ENCODE measurements around the gene CACNB1.
"Not testable (repeated sequence)": the region's sequence is repeated elsewhere in the genome, so short reads cannot be mapped to it uniquely, and the experiment has no call there.

CACNB1 gene

DNA sequence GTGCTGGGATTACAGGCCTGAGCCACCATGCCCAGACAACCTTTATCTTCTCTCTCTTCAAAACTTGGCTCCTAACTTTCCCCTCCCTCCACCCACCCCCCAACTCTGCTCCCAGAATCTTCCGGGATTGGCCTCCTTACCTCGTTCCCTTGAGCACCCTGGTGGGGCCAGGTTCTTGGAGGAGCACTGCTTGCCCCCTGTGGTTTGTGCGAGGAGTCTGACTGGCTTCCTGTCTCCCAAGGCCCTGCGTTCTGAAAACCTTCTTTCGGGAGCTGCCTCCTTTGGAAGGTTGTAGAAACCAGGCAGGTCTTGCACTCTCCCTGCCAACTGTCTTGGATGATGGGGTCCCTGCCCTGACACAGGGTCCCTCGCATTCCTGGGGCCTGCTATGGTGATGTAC lies 65.9 kb downstream of the CACNB1 start:
- TF ChIP-seq, protein P1, sequence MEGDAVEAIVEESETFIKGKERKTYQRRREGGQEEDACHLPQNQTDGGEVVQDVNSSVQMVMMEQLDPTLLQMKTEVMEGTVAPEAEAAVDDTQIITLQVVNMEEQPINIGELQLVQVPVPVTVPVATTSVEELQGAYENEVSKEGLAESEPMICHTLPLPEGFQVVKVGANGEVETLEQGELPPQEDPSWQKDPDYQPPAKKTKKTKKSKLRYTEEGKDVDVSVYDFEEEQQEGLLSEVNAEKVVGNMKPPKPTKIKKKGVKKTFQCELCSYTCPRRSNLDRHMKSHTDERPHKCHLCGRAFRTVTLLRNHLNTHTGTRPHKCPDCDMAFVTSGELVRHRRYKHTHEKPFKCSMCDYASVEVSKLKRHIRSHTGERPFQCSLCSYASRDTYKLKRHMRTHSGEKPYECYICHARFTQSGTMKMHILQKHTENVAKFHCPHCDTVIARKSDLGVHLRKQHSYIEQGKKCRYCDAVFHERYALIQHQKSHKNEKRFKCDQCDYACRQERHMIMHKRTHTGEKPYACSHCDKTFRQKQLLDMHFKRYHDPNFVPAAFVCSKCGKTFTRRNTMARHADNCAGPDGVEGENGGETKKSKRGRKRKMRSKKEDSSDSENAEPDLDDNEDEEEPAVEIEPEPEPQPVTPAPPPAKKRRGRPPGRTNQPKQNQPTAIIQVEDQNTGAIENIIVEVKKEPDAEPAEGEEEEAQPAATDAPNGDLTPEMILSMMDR (IDR thresholded peaks at IDR 0.05; ENCODE audit: control insufficient read depth, insufficient read depth, low read depth, low read length, missing control alignments), result no peak
- no peak for DNase-seq (ENCODE audit: low read depth)
- H3K4me3 ChIP-seq (ENCODE audit: control insufficient read depth, low read depth, low read length), result no peak overlapping the region

DNA sequence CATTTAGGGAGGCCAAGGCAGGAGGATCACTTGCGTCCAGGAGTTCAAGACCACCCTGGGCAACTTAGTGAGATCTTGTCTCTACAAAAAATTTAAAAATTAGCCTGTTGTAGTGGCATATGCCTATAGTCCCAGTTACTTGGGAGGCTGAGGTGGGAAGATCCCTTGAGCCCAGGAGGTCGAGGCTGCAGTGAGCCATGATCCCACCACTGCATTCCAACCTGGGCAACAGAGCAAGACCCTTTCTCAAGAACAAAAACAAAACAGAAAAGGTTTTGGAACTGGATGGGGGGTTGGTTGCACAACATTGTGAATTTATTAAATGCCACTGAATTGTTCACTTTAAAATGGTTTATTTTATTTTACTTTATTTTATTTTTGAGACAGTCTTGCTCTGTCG lies 67.3 kb downstream of the CACNB1 start:
- no peak overlapping the region for H3K4me3 ChIP-seq (ENCODE audit: control insufficient read depth, low read depth, low read length)
- no peak for DNase-seq (ENCODE audit: low read depth)
- TF ChIP-seq, protein P1 (IDR thresholded peaks at IDR 0.05; ENCODE audit: control insufficient read depth, insufficient read depth, low read depth, low read length, missing control alignments), result no peak

DNA sequence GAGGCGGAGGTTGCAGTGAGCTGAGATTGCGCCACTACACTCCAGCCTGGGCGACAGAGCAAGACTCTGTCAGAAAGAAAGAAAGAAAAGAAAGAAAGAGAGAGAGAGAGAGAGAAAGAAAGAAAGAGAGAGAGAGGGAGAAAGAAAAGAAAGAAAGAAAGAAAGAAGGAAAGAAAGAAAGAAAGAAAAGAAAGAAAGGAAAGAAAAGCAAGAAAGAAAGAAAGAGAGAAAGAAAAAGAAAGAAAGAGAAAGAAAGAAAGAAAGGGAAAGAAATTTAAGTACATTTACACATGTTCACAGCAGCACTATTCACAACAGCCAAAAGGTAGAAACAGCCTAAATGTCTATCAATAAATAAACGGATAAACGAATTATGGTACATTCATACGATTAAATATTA lies 67.9 kb downstream of the CACNB1 start:
- not testable (repeated sequence) for H3K4me3 ChIP-seq (ENCODE audit: control insufficient read depth, low read depth, low read length); DNase-seq (ENCODE audit: low read depth)

DNA sequence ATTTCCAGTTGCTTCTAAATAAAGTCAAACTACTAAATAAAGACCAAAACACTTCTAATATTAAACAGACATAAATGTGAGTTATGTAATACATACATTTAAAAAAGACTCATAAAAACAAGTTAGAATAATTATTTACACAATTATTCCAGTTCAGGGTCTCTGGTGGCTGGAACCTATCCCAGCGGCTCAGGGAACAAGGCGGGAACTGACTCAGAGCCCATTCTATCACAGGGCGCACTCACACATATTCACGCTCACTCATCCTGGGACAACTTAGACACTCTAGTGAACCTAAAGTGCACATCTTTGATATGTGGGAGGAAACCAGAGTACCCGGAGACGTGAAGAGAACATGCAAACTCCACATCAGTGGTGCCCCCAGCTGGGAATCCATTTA lies 71.0 kb downstream of the CACNB1 start:
- TF ChIP-seq, protein P1 (IDR thresholded peaks at IDR 0.05; ENCODE audit: control insufficient read depth, insufficient read depth, low read depth, low read length, missing control alignments), result no peak

DNA sequence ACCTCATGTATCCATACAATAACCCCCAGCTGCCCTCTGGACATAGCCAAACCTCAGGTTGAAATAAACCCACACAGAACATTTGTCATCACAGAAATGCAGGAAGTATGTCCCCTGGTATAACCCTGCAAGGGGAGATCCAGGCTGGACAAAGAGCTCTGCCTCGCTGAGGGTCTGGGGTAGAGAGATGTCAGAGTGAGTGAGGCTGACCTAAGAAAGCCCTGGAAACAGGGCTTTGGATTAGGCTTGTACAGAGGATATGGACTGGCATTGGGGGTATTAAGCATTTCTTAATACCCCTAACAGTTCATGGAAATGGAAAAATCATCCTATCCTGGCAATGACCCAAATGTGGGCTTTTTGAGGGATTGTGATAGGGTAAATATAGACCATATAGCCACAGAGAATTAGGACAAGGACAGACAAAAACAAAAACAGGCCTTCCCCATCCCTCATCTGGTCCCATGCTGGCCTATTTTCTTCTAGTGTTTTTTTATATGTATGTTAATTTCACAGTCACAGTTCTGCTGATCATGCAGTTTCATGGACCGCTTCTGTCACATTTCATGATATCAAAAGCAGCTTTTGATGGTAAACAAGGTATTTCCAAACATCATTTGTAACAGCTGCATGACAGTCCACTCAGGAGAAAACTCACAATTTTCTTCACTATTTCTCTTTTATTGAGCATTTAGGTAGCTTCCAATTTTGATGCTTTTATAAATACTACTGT lies 72.2 kb downstream of the CACNB1 start:
- TF ChIP-seq, protein P1 (IDR thresholded peaks at IDR 0.05; ENCODE audit: control insufficient read depth, insufficient read depth, low read depth, low read length, missing control alignments), result no peak
- H3K4me3 ChIP-seq (ENCODE audit: control insufficient read depth, low read depth, low read length), result no peak overlapping the region
- DNase-seq (ENCODE audit: low read depth), result no peak

More for the DNA sequence above, 71.0 kb downstream of the CACNB1 start:
- H3K4me3 ChIP-seq (ENCODE audit: control insufficient read depth, low read depth, low read length), result no peak overlapping the region
- DNase-seq (ENCODE audit: low read depth), result no peak

DNA sequence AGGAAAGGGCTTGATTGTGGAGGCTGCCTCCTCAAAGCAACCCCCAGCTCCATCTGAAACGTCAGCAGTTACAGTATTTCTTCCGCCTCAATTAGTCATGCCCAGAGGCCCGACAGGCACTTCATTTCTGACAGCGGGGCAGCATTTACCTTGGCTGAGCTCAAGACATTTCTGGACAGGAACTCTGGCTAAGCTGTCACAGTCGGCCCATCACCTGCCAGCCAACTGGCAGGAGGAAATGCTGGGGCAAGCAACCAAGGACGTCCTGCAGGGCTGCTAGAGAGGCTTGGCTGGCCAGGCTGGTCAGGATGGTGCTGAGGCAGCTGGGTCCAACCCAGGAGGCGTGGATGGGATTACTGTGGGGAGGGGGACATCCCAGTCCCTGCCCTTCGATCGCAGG lies 73.8 kb downstream of the CACNB1 start:
- DNase-seq (ENCODE audit: low read depth), result no peak
- TF ChIP-seq, protein P1 (IDR thresholded peaks at IDR 0.05; ENCODE audit: control insufficient read depth, insufficient read depth, low read depth, low read length, missing control alignments), result no peak
- H3K4me3 ChIP-seq (ENCODE audit: control insufficient read depth, low read depth, low read length), result no peak overlapping the region
